NOMO-1 treated with dmso at 0.1 percent for 144 hours (cell line): ENCODE data around the gene RERE.
"Not testable (repeated sequence)": the region's sequence is repeated elsewhere in the genome, so short reads cannot be mapped to it uniquely, and the experiment has no call there.

Experiments used
- DNase-seq: peaks from one replicate; lab custom pipeline; 2025; ENCODE audit not compliant: unreplicated experiment; lab: John Stamatoyannopoulos, UW

Gene RERE

GRCh38 chr1:8844501-8845006 lies 27.1 kb upstream of the RERE start:
- DNase-seq = no peak

- no peak for DNase-seq
Observed at GRCh38 chr1:8841395-8841794, 24.0 kb upstream of the RERE start.

- DNase-seq = no peak
Observed at GRCh38 chr1:8839990-8840389, 22.6 kb upstream of the RERE start.

GRCh38 chr1:8835941-8836643 lies 18.7 kb upstream of the RERE start:
- no peak for DNase-seq

- DNase-seq = no peak
Observed at GRCh38 chr1:8831340-8831739, 13.9 kb upstream of the RERE start.

- DNase-seq = not testable (repeated sequence)
Observed at GRCh38 chr1:8830732-8831131, 13.3 kb upstream of the RERE start.

- DNase-seq = no peak
Observed at GRCh38 chr1:8825985-8826481, 8.6 kb upstream of the RERE start.

GRCh38 chr1:8823295-8823664 lies 5.8 kb upstream of the RERE start:
- DNase-seq = no peak

- DNase-seq = no peak
Observed at GRCh38 chr1:8822373-8823294, 5.2 kb upstream of the RERE start.

GRCh38 chr1:8821084-8821483 lies 3.6 kb upstream of the RERE start:
- DNase-seq = no peak

GRCh38 chr1:8818789-8819188 lies 1.3 kb upstream of the RERE start:
- not testable (repeated sequence) for DNase-seq

GRCh38 chr1:8818325-8818775 lies 910 bp upstream of the RERE start:
- no peak for DNase-seq

- DNase-seq = no peak
Observed at GRCh38 chr1:8816831-8817411, 519 bp downstream of the RERE start.

- no peak for DNase-seq
Observed at GRCh38 chr1:8816264-8816663, 1.2 kb downstream of the RERE start.

- DNase-seq = no peak
Observed at GRCh38 chr1:8815582-8816151, 1.8 kb downstream of the RERE start.

- no peak for DNase-seq
Observed at GRCh38 chr1:8814865-8815264, 2.6 kb downstream of the RERE start.

GRCh38 chr1:8813991-8814390 lies 3.4 kb downstream of the RERE start:
- DNase-seq = no peak

GRCh38 chr1:8813016-8813763 lies 4.2 kb downstream of the RERE start:
- DNase-seq = no peak

GRCh38 chr1:8812081-8812480 lies 5.4 kb downstream of the RERE start:
- no peak for DNase-seq

- DNase-seq = no peak
Observed at GRCh38 chr1:8810987-8811386, 6.5 kb downstream of the RERE start.
